Left renal pelvis (tissue), 4 donors: ENCODE measurements around the gene SYVN1. TPM values are rescaled to one million over a fixed set of nuclear protein-coding genes. Genes with fewer than 3 reads are reported as not detected.
"Not testable (repeated sequence)": the region's sequence is repeated elsewhere in the genome, so short reads cannot be mapped to it uniquely, and the experiment has no call there.

Experiments used
- DNase-seq, 4 donors: peaks; one replicate each; pipeline ENCODE4 v3.0.0-alpha.2; 2013; ENCODE audit warnings: low read depth in 4 of 4, low spot score in 3 of 4
- polyA plus RNA-seq, 4 donors: library from polyadenylated mRNA; unstranded; fragments of 120-200 nt; gene quantifications; one replicate each; pipeline ENCODE4 v1.2.1, GENCODE V29; 2013; ENCODE audit not compliant: insufficient read length in 4 of 4

The SYVN1 gene
- polyA plus RNA-seq, result 10 to 100 TPM; 44.0 to 62.7 (median 55.2) TPM

- DNase-seq, result peak in 2 of 4 donors; percentile 81 to 91
These were observed at the start of gene SYVN1 for GRCh38 chr11:65134240-65134951. Gene SYVN1, minus strand, starts transcription at chr11:65134519. Its CDS starts 918 bp downstream, at chr11:65133601.

- no peak for DNase-seq
These were observed 49.0 kb upstream of the SYVN1 start for GRCh38 chr11:65183201-65183891.

GRCh38 chr11:65182258-65183170, 48.2 kb upstream of the SYVN1 start:
- no peak for DNase-seq

- peak in 1 of 4 donors; percentile 47 for DNase-seq
These were observed 47.4 kb upstream of the SYVN1 start, which contains the start of gene CAPN1 for GRCh38 chr11:65181569-65182257. Gene CAPN1, plus strand, starts transcription at chr11:65181928. Its CDS starts 774 bp downstream, at chr11:65182702.

GRCh38 chr11:65180877-65181568, 46.7 kb upstream of the SYVN1 start:
- DNase-seq, result peak in 2 of 4 donors; percentile 51 to 54

GRCh38 chr11:65174571-65175010, 40.3 kb upstream of the SYVN1 start:
- DNase-seq, result not testable (repeated sequence)

- DNase-seq, result no peak
These were observed 38.3 kb upstream of the SYVN1 start for GRCh38 chr11:65172600-65172999.

- no peak for DNase-seq
These were observed 35.8 kb upstream of the SYVN1 start, which contains the start of gene SPDYC for GRCh38 chr11:65170058-65170534. Gene SPDYC, plus strand, starts transcription at chr11:65170233. Its CDS starts 1,125 bp downstream, at chr11:65171358.

GRCh38 chr11:65169164-65169641, 34.9 kb upstream of the SYVN1 start:
- DNase-seq, result no peak

GRCh38 chr11:65167656-65168055, 33.3 kb upstream of the SYVN1 start:
- no peak for DNase-seq

GRCh38 chr11:65166893-65167292, 32.6 kb upstream of the SYVN1 start:
- no peak for DNase-seq

- no peak for DNase-seq
These were observed 31.3 kb upstream of the SYVN1 start for GRCh38 chr11:65165410-65166317.

GRCh38 chr11:65163684-65164083, 29.4 kb upstream of the SYVN1 start:
- DNase-seq, result no peak

- DNase-seq, result no peak
These were observed 26.3 kb upstream of the SYVN1 start for GRCh38 chr11:65160643-65161042.

- DNase-seq, result no peak
These were observed 24.7 kb upstream of the SYVN1 start for GRCh38 chr11:65159012-65159411.

- no peak for DNase-seq
These were observed 23.0 kb upstream of the SYVN1 start for GRCh38 chr11:65157336-65157735.

GRCh38 chr11:65156926-65157325, 22.6 kb upstream of the SYVN1 start:
- DNase-seq, result no peak

- DNase-seq, result no peak
These were observed 21.9 kb upstream of the SYVN1 start for GRCh38 chr11:65156256-65156655.
